C4-2B (cell line): ENCODE results near the gene PPP2R5E.
"Not testable (repeated sequence)": the region's sequence is repeated elsewhere in the genome, so short reads cannot be mapped to it uniquely, and the experiment has no call there.

Experiments
- H3K27ac ChIP-seq: fragments of 450-650 bp; 2 replicates; pipeline ENCODE4 v1.5.1; 2017
- CTCF ChIP-seq: fragments of 450-650 bp; conservative IDR thresholded peaks from 2 replicates; pipeline ENCODE4 v1.5.1; 2017; ENCODE audit warnings: mild to moderate bottlenecking
- ZFX ChIP-seq: fragments of 450-650 bp; IDR thresholded peaks from 2 replicates; pipeline ENCODE4 v1.6.1; 2017

PPP2R5E gene

DNA sequence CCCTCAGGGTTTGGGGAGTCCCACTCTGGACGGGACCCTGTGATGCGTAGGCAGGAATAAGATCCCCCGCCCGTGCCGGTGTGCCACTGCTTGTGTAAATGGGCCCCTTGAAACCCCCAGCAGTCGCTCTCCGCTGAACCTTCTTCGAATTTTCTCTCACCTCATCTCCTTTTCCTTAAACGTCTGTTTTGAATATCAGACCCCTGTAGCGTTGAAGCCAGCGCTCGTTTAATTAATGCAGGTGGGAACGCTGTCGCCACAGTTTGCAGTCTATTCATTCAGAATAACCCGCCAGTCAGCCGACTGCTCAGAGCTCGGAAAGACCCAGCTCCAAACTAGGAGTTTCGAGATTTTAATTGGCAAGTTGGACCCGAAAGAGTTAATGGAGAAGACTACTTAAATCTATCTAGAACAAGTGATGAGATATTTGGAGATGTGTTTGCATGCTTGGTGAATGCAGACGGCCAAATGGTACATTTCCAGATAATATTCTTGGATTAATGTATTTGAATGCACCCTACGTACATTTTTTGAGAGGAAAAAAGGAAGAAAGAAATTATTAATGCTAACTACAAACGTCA lies 739 bp upstream of the PPP2R5E start:
- TF ChIP-seq ZFX (no peak), CTCF (no peak)
- H3K27ac ChIP-seq: peak overlapping the region; percentile 92

- no peak for TF ChIP-seq CTCF
- peak; percentile 83; the same call in 1 of the 2 replicates for TF ChIP-seq ZFX
- H3K27ac ChIP-seq: peak overlapping the region; percentile 92
Measured at GRCh38 chr14:63542231-63542999, 762 bp downstream of the PPP2R5E start.

GRCh38 chr14:63535918-63536317 lies 7.3 kb downstream of the PPP2R5E start:
- TF ChIP-seq ZFX (no peak), CTCF (no peak)
- no peak overlapping the region for H3K27ac ChIP-seq

DNA sequence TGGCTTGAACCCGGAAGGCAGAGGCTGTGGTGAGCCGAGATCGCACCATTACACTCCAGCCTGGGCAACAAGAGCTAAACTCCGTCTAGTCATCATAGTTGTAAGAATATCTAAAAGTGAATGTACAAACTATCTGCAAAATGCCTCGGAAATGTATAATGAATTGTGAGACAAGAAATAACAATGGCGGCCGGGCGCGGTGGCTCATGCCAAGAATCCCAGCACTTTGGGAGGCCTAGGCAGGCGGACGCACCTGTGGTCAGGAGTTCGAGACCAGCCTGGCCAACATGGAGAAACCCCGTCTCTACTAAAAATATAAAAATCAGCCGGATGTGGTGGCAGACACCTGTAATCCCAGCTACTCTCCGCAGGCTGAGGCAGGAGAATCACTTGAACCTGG lies 9.7 kb downstream of the PPP2R5E start:
- no peak for TF ChIP-seq CTCF
- no peak for TF ChIP-seq ZFX

DNA sequence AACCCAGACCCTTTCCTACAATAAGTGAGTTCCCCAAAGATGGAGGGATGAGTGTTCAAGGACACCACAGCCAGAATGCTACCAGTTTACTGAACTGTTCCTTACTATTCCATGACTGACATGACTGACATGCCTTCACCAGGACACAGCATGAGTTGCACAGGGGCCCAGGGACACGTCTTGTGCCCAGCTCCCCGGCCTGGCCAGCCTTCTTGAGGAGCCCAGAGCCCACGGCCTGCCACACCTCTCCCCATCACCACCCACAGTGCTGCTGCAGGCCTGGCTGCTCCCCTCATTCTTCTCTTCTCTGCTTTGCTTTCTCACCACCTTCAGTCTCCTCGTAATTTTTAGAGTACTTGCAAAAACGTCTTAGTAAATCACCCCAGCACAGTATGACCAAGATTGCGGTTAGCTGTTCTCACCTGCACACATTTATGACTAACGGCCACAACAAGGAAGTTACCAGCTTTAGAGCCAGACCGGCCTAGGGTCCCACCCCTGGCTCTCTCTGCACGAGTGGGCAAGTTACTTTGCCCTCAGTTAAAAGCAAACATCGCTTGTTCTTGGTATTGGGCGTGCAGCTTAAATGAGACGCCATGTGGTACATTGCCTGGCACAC lies 18.5 kb downstream of the PPP2R5E start:
- no peak overlapping the region for H3K27ac ChIP-seq
- TF ChIP-seq CTCF: no peak
- TF ChIP-seq ZFX: no peak

More for the DNA sequence above, 9.7 kb downstream of the PPP2R5E start:
- H3K27ac ChIP-seq: no peak overlapping the region

DNA sequence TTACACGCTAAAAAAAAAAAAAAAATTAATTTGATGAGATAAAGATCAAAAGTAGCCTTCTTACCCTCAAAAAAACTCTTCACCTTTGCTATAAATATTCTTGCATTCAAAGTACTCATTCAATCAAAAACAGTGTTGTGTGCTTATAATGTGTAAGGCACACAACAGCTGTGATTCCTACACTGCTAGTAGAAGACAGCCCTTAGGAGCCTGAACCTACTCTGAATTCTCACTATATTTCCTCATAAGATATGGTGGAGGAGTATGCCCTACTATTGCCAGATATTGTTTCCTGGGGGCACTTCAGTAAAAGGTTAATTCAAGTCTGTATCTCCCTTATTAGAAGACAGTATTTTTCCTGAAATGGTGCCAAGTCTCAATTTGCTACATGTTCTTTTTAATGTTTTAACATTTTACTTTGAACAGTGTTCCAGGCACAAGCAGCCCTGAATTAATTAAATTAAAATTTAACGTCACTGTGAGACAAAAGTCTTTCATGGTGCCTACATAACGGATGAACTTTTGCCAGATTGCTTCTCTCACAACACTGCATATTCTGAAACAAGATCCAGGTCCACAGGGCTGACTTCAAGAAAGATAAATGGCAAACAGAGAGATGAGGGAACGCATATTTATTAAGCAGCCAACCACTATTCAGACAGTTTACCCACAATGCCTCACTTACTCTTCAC lies 19.3 kb downstream of the PPP2R5E start:
- H3K27ac ChIP-seq: no peak overlapping the region
- no peak for TF ChIP-seq CTCF
- no peak for TF ChIP-seq ZFX

DNA sequence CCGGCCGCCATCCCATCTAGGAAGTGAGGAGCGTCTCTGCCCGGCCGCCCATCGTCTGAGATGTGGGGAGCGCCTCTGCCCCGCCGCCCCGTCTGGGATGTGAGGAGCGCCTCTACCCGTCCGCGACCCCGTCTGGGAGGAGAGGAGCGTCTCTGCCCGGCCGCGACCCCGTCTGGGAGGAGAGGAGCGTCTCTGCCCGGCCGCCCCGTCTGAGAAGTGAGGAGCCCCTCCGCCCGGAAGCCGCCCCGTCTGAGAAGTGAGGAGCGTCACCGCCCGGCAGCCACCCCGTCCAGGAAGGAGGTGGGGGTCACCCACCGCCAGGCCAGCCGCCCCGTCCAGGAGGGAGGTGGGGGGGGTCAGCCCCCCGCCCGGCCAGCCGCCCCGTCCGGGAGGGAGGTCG lies 20.7 kb downstream of the PPP2R5E start:
- H3K27ac ChIP-seq: not testable (repeated sequence)
